SIG-M5 (cell line): Measurements from ENCODE around the gene GPR68.
"Not testable (repeated sequence)": the region's sequence is repeated elsewhere in the genome, so short reads cannot be mapped to it uniquely, and the experiment has no call there.

ENCODE experiments used
- DNase-seq: peaks from one replicate; lab custom pipeline; 2025; lab: John Stamatoyannopoulos, UW

Gene GPR68

GRCh38 chr14:91272341-91273272 is 28.1 kb upstream of the GPR68 start:
- DNase-seq: no peak

DNA sequence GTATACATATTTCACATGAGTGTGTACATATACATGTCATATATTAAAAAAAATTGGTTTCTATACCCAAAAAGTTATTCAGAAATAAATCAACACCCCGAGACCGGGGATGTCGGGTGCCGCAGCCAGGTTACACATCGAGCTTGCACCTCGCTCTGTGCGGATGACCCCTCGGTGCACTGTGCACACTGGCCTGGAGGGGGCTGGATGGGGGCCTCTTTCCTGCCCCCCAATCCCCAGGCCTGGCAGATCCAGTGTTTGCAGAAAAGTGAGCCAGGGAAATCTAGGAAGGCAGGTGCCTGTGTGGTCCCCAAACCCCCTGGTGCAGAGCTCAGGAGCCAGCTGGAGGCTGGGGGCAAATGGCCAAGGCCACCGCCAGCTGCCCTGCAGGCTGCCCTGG is 27.1 kb upstream of the GPR68 start:
- no peak for DNase-seq

GRCh38 chr14:91270619-91271018 is 26.1 kb upstream of the GPR68 start:
- no peak for DNase-seq

- no peak for DNase-seq
Measured at GRCh38 chr14:91270188-91270587, 25.7 kb upstream of the GPR68 start.

- DNase-seq: no peak
Measured at GRCh38 chr14:91269076-91269991, 24.8 kb upstream of the GPR68 start.

DNA sequence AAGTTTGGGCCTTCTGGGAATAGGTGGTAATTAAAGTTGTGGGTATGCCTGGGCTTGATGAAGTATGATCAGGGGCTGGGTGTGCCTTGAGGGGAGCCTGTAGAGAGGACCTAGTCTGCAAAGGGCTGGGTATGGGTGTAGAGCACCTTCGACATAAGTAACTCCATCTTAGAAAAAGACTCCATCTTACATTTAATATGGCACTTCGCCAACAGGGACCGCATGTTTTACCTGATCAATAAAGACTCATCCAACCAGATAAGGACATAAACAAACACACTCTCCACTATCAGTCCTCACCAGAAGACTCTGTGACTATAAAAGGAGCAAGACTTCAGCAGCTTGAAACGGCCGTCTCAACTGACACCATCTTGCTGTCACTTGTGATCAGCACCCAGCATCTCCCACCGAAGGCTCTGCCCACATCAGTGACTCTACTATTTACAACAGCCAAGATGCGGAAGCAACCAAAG is 23.5 kb upstream of the GPR68 start:
- DNase-seq: no peak

DNA sequence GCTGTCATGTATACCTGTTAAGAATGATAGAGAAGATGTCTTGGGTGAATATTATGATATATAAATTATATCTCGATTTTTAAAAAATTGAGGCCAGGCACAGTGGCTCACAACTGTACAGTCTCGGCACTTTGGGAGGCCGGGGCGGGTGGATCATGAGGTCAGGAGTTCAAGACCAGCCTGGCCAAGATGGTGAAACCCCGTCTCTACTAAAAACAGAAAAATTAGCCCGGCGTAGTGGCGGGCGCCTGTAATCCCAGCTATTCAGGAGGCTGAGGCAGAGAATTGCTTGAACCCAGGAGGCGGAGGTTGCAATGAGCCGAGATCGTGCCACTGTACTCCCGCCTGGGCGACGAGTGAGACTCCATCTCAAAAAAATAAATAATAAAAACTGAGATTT is 21.8 kb upstream of the GPR68 start:
- DNase-seq: not testable (repeated sequence)

GRCh38 chr14:91265404-91265803 is 20.9 kb upstream of the GPR68 start:
- no peak for DNase-seq

DNA sequence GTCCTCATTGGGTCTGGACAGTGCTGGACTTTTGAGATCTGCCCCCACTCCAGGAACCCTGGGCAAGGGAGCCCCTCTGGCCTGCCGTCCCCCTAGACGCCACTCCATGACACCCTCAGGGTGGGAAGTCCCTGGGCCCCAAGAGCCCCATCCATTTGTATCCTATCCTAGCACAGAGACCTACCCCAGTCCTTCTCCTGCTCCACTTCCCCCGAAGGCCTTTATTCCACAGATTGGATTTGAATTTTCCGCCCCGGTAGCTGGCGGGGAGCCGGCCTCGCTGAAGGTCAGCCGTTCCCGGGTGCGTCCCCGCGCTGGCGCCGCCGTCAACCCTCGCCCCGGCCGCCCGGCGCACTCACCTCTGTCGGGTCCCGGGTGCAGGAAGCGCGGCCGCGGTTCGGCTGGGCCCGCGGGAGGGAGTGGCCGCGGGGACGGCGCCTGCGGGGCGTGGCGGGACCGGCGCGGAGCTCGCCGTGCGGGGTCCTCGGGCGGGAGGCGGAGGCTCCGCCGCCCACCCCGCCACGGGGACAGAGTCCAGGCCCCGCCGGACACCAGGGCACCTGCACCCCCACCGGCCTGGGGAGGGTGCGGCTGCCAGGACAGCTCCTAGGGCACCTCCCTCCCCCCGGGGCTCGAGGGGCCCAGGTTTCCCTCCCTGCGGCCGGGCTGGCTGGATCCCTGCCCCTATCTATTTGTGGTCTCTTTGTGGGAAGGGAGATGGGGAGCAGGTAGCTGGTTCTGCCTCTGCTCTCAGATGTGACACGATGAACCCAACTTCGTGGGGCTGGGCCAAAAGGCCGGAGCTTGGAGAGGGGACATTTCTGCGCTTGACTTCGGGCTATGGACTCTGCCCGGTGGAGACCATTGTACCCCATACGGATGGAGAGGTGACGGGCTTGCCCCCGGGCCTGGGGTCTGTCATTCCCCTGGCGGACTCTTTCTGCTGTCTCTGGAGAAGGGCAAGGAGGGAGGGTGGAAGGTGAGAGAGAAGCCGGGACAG is 19.9 kb upstream of the GPR68 start:
- no peak for DNase-seq

DNA sequence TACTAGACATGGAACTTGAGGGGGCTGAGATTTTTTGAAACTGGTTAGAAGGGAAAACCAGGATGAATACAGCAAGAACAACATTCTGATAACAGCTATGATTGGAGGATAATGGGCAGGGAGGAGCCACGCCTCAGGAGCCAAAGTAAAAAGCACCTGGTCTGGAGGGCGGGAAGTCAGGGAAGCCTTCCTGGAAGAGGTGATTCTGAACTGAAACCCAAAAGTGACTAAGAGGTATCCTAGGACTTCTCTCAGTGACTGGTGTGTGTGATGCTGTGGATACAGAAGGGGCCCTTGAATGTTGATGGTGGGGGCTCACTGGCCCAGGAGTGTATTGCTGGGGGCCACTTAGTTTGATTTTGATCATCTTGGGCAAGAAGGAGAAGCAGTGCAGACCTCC is 18.8 kb upstream of the GPR68 start:
- no peak for DNase-seq

GRCh38 chr14:91261986-91262549 is 17.6 kb upstream of the GPR68 start:
- DNase-seq: no peak

GRCh38 chr14:91261115-91261514 is 16.6 kb upstream of the GPR68 start:
- no peak for DNase-seq

DNA sequence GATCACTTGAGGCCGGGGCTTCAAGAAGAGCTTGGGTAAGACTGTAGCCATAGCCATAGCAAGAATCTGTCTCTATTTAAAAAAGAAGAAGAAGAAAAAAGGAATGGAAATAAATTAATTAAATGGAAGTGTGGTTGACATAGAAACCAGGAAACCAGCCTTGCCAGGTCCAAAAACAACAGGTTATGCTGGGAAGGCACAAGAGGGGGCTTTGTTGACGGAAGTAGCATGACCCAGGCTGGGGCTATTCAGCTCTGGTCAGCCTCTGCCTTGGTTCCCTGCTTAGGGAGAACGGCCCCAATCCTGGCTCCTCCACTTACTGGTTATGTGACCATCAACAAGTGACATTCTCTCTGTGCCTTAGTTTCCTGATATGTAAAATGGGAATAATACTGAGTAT is 14.4 kb upstream of the GPR68 start:
- DNase-seq: no peak

DNA sequence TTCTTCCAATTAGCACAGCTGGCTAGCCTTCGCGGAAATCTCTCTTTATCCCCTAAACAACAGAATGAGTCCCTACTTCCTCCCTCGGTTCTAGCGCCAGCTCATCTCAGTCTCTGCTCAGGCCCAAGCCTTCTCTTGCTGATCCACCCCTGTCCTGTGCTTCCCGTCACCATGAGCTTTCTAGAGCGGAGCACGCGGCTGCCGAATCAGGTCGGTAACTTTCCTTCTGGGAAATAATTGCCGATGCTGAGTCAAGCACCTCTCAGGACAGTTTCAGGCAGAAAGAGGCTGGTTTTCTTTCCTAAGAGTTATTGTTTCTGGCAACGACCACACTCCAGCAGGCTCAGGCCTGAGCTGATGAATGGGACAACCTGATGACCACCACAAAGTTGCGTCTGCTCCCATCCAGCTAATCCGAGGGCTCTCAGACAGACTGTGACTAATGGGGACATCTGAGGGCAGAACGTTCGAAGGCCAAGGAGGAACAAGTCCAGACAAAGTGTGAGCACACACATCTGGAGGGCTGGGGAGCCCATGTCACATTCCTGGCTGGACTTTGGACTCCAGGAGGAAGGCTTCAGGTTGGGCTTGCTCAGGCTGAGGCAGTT is 13.6 kb upstream of the GPR68 start:
- DNase-seq: no peak

DNA sequence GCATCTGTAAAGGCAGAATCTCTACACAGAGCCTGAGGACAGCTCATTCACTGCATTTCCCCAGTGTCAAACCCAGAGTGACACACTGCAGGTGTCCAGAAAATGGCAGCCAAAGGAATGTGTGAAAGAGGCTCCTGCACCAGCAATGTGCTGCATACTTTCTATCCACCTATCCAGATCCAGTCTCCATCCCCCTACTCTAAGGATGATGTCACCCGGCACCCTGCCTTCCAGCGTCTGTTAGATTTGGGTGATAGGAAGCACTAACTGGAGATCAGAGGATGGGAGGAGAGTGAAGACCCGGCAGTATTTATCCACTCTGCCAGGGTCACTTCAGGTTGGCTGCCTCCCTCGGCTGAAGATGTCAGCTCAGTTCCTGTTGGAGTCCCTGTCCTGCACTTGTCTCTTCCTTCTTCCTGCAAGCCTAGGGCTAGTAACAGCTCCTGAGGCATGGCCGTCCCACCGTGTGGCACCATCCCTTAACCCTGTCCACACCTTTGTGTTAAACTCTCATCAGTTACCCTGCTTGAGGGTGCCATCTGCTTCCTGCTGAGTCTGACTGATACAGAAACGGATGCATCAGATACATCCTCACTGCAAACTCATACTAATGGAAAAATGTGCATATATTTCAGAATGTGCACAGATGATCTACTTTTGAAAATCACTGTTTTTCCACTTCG is 13.0 kb upstream of the GPR68 start:
- DNase-seq: no peak

DNA sequence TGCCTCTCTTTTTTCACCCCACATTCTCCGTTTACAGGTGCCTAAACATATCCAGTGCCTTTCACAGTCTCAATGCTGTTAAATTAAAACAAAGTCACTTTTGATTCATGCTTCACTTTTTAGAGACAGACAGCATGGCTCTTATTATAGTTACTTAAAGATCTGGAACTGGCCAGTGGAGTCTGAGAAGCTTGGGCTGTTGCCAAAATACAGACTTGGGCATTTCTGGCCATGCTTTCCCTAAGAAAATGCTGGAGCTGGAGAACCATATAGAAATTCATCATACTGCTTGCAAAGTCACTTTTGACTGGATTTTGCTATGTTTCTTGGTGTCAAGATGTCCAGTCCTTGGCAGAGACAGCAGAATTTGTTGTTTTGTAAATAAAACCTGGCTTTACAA is 12.2 kb upstream of the GPR68 start:
- no peak for DNase-seq

GRCh38 chr14:91255026-91255695 is 10.7 kb upstream of the GPR68 start:
- DNase-seq: no peak

DNA sequence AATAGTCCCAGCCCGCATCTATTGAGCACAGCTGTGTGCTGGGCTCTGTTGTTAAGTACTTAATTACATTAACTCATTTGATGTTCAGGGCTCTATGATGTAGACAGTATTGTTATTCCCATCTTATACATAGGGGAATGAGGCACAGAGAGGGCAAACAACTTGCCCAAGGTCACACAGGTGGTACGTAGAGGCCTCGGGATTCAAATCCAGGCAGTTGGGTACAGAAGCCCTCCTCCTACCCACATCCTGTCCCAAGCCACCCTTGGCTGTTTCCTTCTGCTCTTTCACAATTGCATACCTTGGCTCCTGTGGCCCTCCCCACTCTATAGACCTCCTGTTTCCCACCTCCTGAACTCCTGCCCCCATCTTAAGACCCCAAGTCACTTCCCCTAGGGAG is 10.0 kb upstream of the GPR68 start:
- DNase-seq: no peak

DNA sequence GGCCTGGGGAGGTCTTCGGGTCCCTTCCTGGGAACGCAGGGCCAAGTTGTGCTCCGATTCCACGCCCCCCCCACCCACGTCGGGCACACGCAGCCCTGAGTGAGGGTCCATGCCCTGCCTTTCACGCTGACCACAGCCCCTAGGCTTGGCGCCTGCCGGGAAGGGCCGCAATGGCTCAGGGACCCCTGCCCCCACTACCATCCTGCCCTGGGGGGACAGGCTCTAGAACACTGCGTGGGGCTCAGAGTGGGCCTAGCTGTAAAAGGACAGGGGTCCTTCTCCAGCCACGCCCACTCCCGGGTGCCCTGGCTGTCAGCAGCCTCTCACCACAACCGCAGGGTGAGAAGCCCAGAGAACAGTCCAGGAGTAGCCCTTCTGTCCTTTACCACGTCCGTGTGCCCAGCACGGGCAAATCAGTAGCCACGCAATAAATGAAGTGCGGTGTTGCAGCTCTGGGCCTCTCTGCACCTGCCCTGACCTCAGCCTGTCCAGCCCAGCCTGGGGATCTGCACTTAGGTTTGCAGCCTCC is 9.4 kb upstream of the GPR68 start:
- DNase-seq: no peak
